ENCODE data around the gene GTF3A. TPM values are rescaled to one million over a fixed set of nuclear protein-coding genes. Genes with fewer than 3 reads are reported as not detected.
A peak's percentile ranks its signal among the peaks of the same experiment; 100 is the strongest.

GTF3A gene
- total and polyA plus RNA-seq, 2 of the 8 experiments (the other 6 are each of a cell fraction or from before 2014, with no cell fraction given), result 41.6 to 96.5 TPM

- Histone ChIP-seq H3K9ac (replicated peaks in 1 of 4; ENCODE audit: extremely low read depth in 1 of 4, low read depth in 3 of 4, low read length in 3 of 4) (no peak overlapping the region), H4K5ac (ENCODE audit: insufficient read length, low read depth, low read length) (no peak overlapping the region), H2BK20ac (ENCODE audit: low read length) (no peak overlapping the region), H2BK120ac (replicated peaks; ENCODE audit: low read depth, low read length) (no peak overlapping the region), H4K91ac (replicated peaks; ENCODE audit: insufficient read length, low read length) (no peak overlapping the region), H3K18ac (ENCODE audit: extremely low read depth, low read length) (0 out of 2 replicates have a peak overlapping the region, but pooled peaks have one; percentile 19), H3K4me2 (ENCODE audit: insufficient read depth in 1 of 2, low read depth in 2 of 2, low read length in 2 of 2) (no peak overlapping the region), H3K79me1 (ENCODE audit: low read depth, low read length) (no peaks in the 10 kb centered on the region), H3K27me3 (replicated peaks in 1 of 4; ENCODE audit: control insufficient read depth in 3 of 4, extremely low read depth in 1 of 4, insufficient read depth in 3 of 4, low read length in 3 of 4) (no peaks in the 10 kb centered on the region), H3K23me2 (ENCODE audit: low read depth, low read length) (no peaks in the 10 kb centered on the region), H2BK5ac (ENCODE audit: low read depth, low read length) (no peak overlapping the region), H4K20me1 (replicated peaks in 1 of 2; ENCODE audit: control insufficient read depth in 1 of 2, insufficient read depth in 2 of 2, low read length in 2 of 2) (no peaks in the 10 kb centered on the region), H3K79me2 (ENCODE audit: control insufficient read depth in 1 of 2, insufficient read depth in 2 of 2, low read length in 2 of 2) (no peaks in the 10 kb centered on the region), H3K4ac (replicated peaks; ENCODE audit: insufficient read length, low read depth, low read length) (no peak overlapping the region), H3K23ac (ENCODE audit: insufficient read length) (no peak overlapping the region), H3K4me3 (ENCODE audit: extremely low read depth in 1 of 4, insufficient read depth in 2 of 4, low read depth in 3 of 4, low read length in 4 of 4) (no peak overlapping the region), H3K27ac (ENCODE audit: low read depth, low read length) (no peak overlapping the region), H2AK5ac (ENCODE audit: low read depth, low read length) (no peak overlapping the region), H3K4me1 (replicated peaks in 1 of 4; ENCODE audit: control insufficient read depth in 3 of 4, insufficient read depth in 4 of 4, low read length in 3 of 4) (peaks cover 0 to 16% (median 10%) of the 10 kb centered on the region in 4 experiments; a peak in 6 of 7 replicates), H4K8ac (ENCODE audit: extremely low read depth, insufficient read depth, low read length) (peak overlapping the region; percentile 18; the same call in 1 of the 2 replicates), H3K56ac (replicated peaks; ENCODE audit: insufficient read length, low read depth, low read length) (no peak overlapping the region), H2AFZ (ENCODE audit: low read length) (peak overlapping the region; percentile 49; the same call in 1 of the 2 replicates), H2BK12ac (ENCODE audit: low read depth, low read length) (peak overlapping the region; percentile 60; the same call in 1 of the 2 replicates), H3K14ac (ENCODE audit: insufficient read length) (no peak overlapping the region), H2BK15ac (ENCODE audit: low read length) (no peak overlapping the region), H3K36me3 (ENCODE audit: control insufficient read depth in 2 of 4, insufficient read depth in 4 of 4, low read length in 3 of 4) (no peaks in the 10 kb centered on the region), H3K9me3 (ENCODE audit: insufficient read depth in 2 of 2, low read depth in 1 of 2, low read length in 1 of 2) (no peaks in the 10 kb centered on the region)
- ChIA-PET CTCF (ENCODE audit: partially characterized antibody) (interaction anchor here (0.7 to 8.5 kb wide), 4 partner anchors 21 to 399 kb away, joined by 3 to 53 read pairs (median 4); no protein-coding TSS in a partner anchor), POLR2A (ENCODE audit: partially characterized antibody) (no interaction called here)
- DNase-seq (ENCODE audit: low read depth in 1 of 2, low spot score in 2 of 2) (no peak), FAIRE-seq (no peak)
- WGBS, 2 experiments (ENCODE audit: extremely low coverage in 1 of 2, insufficient coverage in 1 of 2, insufficient read length in 1 of 2, insufficient replicate concordance in 2 of 2, low coverage in 1 of 2, low lambda C conversion rate in 2 of 2, missing lambda C conversion rate in 1 of 2), result 78% methylated on average over 17 of the region's 17 CpGs; no CpG with 5 or more reads in 1 of the 2 experiments
- TF ChIP-seq RFX5 (IDR thresholded peaks at IDR 0.05; ENCODE audit: borderline replicate concordance, low read depth, low read length) (no peak), SAP30 (IDR thresholded peaks at IDR 0.05; ENCODE audit: insufficient read depth, insufficient replicate concordance, low read length) (no peak), SIX5 (IDR thresholded peaks at IDR 0.05; ENCODE audit: low read depth, low read length) (no peak), MAX (IDR thresholded peaks at IDR 0.05) (no peak), RBBP5 (IDR thresholded peaks at IDR 0.05; ENCODE audit: borderline replicate concordance, low read depth, low read length) (no peak), JUND (IDR thresholded peaks at IDR 0.05; ENCODE audit: low read length) (no peak), GTF2F1 (IDR thresholded peaks at IDR 0.05; ENCODE audit: borderline replicate concordance, low read depth, low read length) (no peak), TEAD4 (IDR thresholded peaks at IDR 0.05; ENCODE audit: low read depth, low read length) (no peak), CTCF (IDR thresholded peaks at IDR 0.05; ENCODE audit: control extremely low read depth in 1 of 3, insufficient read depth in 1 of 3, low read depth in 1 of 3, low read length in 3 of 3) (no peak)
Observed at GRCh38 chr13:27381601-27382000, 42.8 kb upstream of the GTF3A start.
